ENCODE measurements around the gene CALHM3.

Gene CALHM3

GRCh38 chr10:103478671-103479070, 369 bp downstream of the CALHM3 start:
- DNase-seq (ENCODE audit: extremely low read depth, low read depth): no peak
- H3K4me3 ChIP-seq (replicated peaks; ENCODE audit: low read depth, low read length): no peak overlapping the region
- TF ChIP-seq CTCF (IDR thresholded peaks at IDR 0.05; ENCODE audit: low read depth, low read length, missing control alignments): no peak

DNA sequence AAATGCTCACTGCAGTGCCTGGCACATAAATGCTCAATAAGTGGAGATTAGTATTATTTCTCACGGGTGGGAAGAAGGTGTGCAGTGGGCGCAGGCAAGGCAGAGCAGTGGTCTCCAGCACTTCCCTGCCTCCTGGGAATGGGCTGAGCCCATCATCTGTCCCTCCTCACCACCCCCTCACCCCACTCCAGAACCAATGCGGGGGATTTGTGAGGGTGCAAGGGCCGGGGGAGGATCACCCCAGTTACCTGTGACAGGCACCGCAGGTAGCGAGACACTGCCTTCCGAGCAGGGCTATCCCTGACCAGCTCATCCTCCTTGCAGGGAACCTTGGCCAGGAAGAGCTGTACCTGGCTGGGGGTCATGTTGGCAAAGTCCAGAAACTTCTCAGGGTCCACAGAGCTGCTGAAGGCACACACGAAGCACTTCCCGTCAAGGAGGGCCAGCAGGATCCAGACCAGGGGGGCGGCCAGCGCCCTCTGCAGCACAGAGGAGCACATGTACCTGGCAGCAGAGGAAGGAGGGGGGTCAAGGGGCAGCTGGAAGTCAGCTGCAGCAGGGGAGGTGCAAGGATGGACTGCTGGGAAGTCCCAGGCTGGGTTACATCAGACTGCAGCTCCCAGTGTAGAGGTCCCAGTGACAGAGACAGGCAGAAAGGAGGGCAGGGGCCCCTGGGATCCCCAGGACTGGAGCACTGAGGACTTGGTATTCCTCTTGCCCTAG, 2.8 kb downstream of the CALHM3 start:
- TF ChIP-seq CTCF (IDR thresholded peaks at IDR 0.05; ENCODE audit: low read depth, low read length, missing control alignments): peak; percentile 29
- no peak overlapping the region for H3K4me3 ChIP-seq (replicated peaks; ENCODE audit: low read depth, low read length)
- DNase-seq (ENCODE audit: extremely low read depth, low read depth): no peak

DNA sequence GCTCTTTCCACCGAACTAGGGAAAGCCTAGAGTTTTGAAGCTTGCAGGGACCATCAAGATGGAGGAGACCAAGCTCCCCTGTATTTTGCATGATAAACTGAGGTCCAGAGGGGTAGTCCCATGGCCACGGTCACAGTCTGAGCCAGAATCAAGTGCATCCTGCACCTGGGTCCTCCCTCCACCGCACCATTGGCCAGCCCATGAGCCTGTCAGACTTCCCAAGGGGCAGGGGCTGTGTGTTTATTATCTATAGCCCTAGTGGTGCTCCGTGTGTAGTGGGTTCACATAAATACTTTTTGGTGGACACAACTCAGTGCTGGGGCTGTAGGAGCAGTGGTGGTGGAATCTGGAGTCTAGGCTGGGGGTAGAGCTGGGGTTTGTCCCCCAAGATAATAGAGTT, 3.6 kb downstream of the CALHM3 start:
- DNase-seq (ENCODE audit: extremely low read depth, low read depth): no peak
- no peak for TF ChIP-seq CTCF (IDR thresholded peaks at IDR 0.05; ENCODE audit: low read depth, low read length, missing control alignments)
- no peak overlapping the region for H3K4me3 ChIP-seq (replicated peaks; ENCODE audit: low read depth, low read length)

DNA sequence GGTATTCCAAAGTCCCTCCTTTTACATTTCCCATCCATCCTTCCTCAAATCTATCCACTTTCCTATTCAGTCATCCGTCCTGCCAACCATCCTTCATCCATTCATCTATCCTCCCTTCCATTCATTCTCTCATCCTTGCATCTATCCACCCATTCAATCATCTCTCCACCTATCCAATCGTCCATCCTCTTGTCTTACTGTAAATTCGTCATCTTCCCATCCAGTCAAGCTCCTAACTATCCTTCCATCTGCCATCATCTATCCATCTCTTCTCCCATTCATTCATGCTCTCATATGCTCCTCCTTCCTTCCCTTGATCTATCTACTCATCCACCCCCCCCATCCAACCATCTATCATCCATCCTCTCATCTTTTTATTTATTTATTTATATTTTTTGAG, 5.0 kb downstream of the CALHM3 start:
- TF ChIP-seq CTCF (IDR thresholded peaks at IDR 0.05; ENCODE audit: low read depth, low read length, missing control alignments): no peak
- no peak overlapping the region for H3K4me3 ChIP-seq (replicated peaks; ENCODE audit: low read depth, low read length)
- DNase-seq (ENCODE audit: extremely low read depth, low read depth): no peak

- no peak for TF ChIP-seq CTCF (IDR thresholded peaks at IDR 0.05; ENCODE audit: low read depth, low read length, missing control alignments)
- DNase-seq (ENCODE audit: extremely low read depth, low read depth): no peak
- H3K4me3 ChIP-seq (replicated peaks; ENCODE audit: low read depth, low read length): no peak overlapping the region
Observed at GRCh38 chr10:103473261-103473671, 5.8 kb downstream of the CALHM3 start.

DNA sequence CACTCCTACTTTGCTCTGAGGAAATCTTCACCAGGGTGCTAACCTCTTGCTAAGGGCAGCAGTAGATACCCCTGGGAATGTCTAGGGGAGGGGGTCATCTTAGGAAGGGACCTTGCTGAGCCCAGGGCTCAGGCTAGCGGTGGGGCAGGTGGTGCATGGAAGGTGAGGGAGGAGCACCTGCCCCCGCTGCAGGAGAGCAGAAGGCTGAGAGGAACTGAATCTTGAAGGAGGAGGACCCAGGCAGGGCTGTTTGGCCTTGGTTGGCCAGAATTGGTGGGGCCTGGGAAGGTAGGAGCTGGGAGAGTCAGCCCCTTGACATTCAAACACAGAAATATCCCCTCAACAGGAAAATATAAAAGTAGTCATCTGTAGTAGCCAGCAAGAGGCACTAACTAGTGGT, 7.0 kb downstream of the CALHM3 start:
- no peak overlapping the region for H3K4me3 ChIP-seq (replicated peaks; ENCODE audit: low read depth, low read length)
- no peak for DNase-seq (ENCODE audit: extremely low read depth, low read depth)
- no peak for TF ChIP-seq CTCF (IDR thresholded peaks at IDR 0.05; ENCODE audit: low read depth, low read length, missing control alignments)
